Ovary (tissue), 9 donors: ENCODE measurements around the gene TOPBP1. TPM values are rescaled to one million over a fixed set of nuclear protein-coding genes. Genes with fewer than 3 reads are reported as not detected.

Experiments used
- DNase-seq, 5 donors: peaks; one replicate each; pipeline ENCODE4 v3.0.0-alpha.2; 2019 to 2020
- H3K27ac ChIP-seq, 2 donors: fragments of 200-600 bp; one replicate each; pipeline versions ENCODE4 v1.5.1 to v1.8.0; 2019 to 2022
- H3K27me3 ChIP-seq: fragments of 200-600 bp; one replicate; pipeline ENCODE4 v1.8.0; 2022
- H3K36me3 ChIP-seq: fragments of 200-600 bp; sonication (generic); one replicate; pipeline ENCODE4 v1.5.1; 2019
- H3K4me1 ChIP-seq: one replicate; pipeline ENCODE4 v1.8.1; 2013; ENCODE audit warnings: mild to moderate bottlenecking, moderate library complexity; ENCODE audit not compliant: insufficient read depth
- H3K4me3 ChIP-seq: fragments of 200-600 bp; sonication (generic); one replicate; pipeline ENCODE4 v1.5.1; 2017
- H3K9me3 ChIP-seq, 2 donors: fragments of 200-600 bp in 1 of 2; sonication (generic) in 1 of 2; one replicate each; pipeline versions ENCODE4 v1.5.1 to v1.8.1; 2013 to 2019; ENCODE audit warnings: mild to moderate bottlenecking in 1 of 2, moderate library complexity in 1 of 2
- EP300 ChIP-seq: sonication (generic); formaldehyde crosslinking; IDR thresholded peaks from one replicate; pipeline ENCODE4 v1.6.1; 2017; ENCODE audit warnings: antibody characterized with exemption
- POLR2A ChIP-seq: fragments of 450-650 bp; IDR thresholded peaks from one replicate; pipeline ENCODE4 v1.6.1; 2017; ENCODE audit warnings: antibody characterized with exemption, mild to moderate bottlenecking, moderate library complexity
- WGBS, 3 donors: extraction: QIAGEN DNeasy Blood & Tissue Kit in 1 of 3; methylation state at CpG; one replicate each; pipeline versions ENCODE4 v1.1.5 to v1.1.7; 2013 to 2017; 5-methylcytosine and 5-hydroxymethylcytosine counted together
- intact Hi-C, 4 donors: fragments of 100-400 bp; cut with DNase I; formaldehyde crosslinking; loops; one replicate each; pipeline versions ENCODE4 v1.11.0 to v1.15.1; 2022 to 2023
- polyA plus RNA-seq, 2 donors: library from polyadenylated mRNA; stranded (reverse); fragments of 200-250 nt in 1 of 2; fragments of 350-450 nt in 1 of 2; fragmentation: Illumina TruSeq in 1 of 2; extraction: RNeasy Lipid Tissue Mini Kit (QIAGEN cat#74804) in 1 of 2; gene quantifications; one replicate each; pipeline ENCODE4 v1.2.3, GENCODE V29; 2013 to 2014
- total RNA-seq, 7 donors: library from RNA; depleted of rRNA in 2 of 7; stranded (reverse); fragments of >200 nt in 2 of 7; fragmentation: NEBNext Ultra II Directional in 3 of 7; extraction: Animal tissue kit (Norgen Biotek cat#: 25700) in 3 of 7; gene quantifications; one replicate each; pipeline versions ENCODE4 v1.1.0 to v1.2.4, GENCODE V29; 2016 to 2023
- TF ChIP-seq, protein P1 (sequence below), 3 donors: fragments of 450-650 bp in 2 of 3; fragments of 200-600 bp in 1 of 3; IDR thresholded peaks; one replicate each; pipeline versions ENCODE4 v1.5.1 to v1.8.0; 2016 to 2022; ENCODE audit warnings: antibody characterized with exemption in 3 of 3, mild to moderate bottlenecking in 1 of 3
- donor health status: DM: no; HTN: no; CAD: no; lungs with moderate emphysema.
- donor health status: DM: no; HTN: no; CAD: no.
- donor health status: Bipolar disorder and iron deficiency.
- donor health status: DM: yes; HTN: yes; CAD: no.
- donor health status: DM: no; HTN: no; CAD: no.
- donor health status: DM: yes; HTN: yes; CAD: no.

The TOPBP1 gene
- total and polyA plus RNA-seq, 9 donors = 9.1 to 21.0 (median 13.4) TPM

GRCh38 chr3:133699467-133699866 lies 37.7 kb upstream of the TOPBP1 start:
- TF ChIP-seq POLR2A (no peak), EP300 (no peak)
- TF ChIP-seq, protein P1, sequence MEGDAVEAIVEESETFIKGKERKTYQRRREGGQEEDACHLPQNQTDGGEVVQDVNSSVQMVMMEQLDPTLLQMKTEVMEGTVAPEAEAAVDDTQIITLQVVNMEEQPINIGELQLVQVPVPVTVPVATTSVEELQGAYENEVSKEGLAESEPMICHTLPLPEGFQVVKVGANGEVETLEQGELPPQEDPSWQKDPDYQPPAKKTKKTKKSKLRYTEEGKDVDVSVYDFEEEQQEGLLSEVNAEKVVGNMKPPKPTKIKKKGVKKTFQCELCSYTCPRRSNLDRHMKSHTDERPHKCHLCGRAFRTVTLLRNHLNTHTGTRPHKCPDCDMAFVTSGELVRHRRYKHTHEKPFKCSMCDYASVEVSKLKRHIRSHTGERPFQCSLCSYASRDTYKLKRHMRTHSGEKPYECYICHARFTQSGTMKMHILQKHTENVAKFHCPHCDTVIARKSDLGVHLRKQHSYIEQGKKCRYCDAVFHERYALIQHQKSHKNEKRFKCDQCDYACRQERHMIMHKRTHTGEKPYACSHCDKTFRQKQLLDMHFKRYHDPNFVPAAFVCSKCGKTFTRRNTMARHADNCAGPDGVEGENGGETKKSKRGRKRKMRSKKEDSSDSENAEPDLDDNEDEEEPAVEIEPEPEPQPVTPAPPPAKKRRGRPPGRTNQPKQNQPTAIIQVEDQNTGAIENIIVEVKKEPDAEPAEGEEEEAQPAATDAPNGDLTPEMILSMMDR (IDR thresholded peaks at IDR 0.05) = no peak
- H3K4me1 ChIP-seq = no peaks in the 10 kb centered on the region
- intact Hi-C loops = no loop called here
- no peaks in the 10 kb centered on the region for H3K27me3 ChIP-seq
- no peaks in the 10 kb centered on the region for H3K36me3 ChIP-seq
- 71 to 80% (median 80%) methylated on average over 2 of the region's 2 CpGs for WGBS, 3 donors
- H3K9me3 ChIP-seq = no peaks in the 10 kb centered on the region
- no peak overlapping the region for H3K27ac ChIP-seq
- H3K4me3 ChIP-seq = no peak overlapping the region
- DNase-seq = no peak

DNA sequence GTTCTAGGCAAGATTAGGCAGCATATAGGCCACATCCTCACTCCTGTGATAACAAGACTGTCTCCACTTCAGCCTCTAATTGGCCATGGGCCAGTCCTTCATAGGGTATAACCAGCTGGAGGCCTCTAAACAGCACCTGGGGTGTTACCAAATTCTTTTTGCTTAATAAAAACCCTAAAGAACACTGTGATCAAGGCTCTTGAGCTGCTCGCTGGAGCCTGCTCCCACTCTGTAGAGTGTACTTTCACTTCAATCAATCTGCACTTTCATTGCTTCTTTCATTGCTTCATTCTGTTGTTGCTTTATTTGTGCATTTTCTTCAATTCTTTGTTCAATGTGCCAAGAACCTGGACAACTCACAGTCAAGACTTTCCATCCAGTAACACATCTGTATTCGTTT lies 36.2 kb upstream of the TOPBP1 start:
- DNase-seq = no peak

DNA sequence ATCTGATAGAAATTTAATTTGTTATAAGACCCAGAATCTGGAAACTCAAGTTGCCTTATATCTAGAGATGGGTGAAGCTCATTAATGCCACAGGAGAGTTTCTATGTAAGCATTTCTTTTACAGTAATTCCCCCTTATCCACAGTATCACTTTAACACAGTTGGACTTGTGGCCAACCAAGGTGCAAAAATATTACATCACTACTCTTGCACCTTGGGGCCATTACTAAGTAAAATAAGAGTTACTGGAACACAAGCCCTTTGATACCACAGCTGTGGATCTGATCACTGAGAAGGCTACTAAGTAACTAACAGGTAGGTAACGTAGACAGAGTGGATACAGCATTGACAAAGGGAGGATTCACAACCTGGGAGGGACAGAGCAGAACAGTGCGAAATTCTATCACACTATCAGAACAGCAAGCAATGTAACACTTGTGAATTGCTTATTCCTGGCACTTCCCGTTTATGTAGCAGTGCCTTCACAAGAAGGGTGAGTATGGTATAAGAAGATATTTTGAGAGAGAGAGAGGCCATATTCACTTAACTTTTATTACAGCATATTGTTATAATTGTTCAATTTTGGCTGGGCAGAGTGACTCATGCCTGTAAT lies 33.9 kb upstream of the TOPBP1 start:
- H3K27ac ChIP-seq = no peak overlapping the region
- H3K27me3 ChIP-seq = no peaks in the 10 kb centered on the region
- H3K9me3 ChIP-seq = no peaks in the 10 kb centered on the region
- H3K4me3 ChIP-seq = no peak overlapping the region
- DNase-seq = no peak
- TF ChIP-seq POLR2A = no peak
- TF ChIP-seq EP300 = no peak
- TF ChIP-seq, protein P1 (IDR thresholded peaks at IDR 0.05) = no peak
- intact Hi-C loops = no loop called here
- H3K36me3 ChIP-seq = no peaks in the 10 kb centered on the region
- H3K4me1 ChIP-seq = no peaks in the 10 kb centered on the region
- WGBS, 3 donors = 84 to 87% (median 87%) methylated on average over 3 of the region's 3 CpGs

More for the DNA sequence above, 36.2 kb upstream of the TOPBP1 start:
- TF ChIP-seq, protein P1 (IDR thresholded peaks at IDR 0.05) = no peak
- TF ChIP-seq POLR2A (no peak), EP300 (no peak)
- Histone ChIP-seq H3K4me1 (no peaks in the 10 kb centered on the region), H3K4me3 (no peak overlapping the region), H3K27me3 (no peaks in the 10 kb centered on the region), H3K27ac (no peak overlapping the region), H3K9me3 (no peaks in the 10 kb centered on the region), H3K36me3 (no peaks in the 10 kb centered on the region)
- 76 to 82% (median 78%) methylated on average over 2 of the region's 2 CpGs for WGBS, 3 donors
- intact Hi-C loops = no loop called here

DNA sequence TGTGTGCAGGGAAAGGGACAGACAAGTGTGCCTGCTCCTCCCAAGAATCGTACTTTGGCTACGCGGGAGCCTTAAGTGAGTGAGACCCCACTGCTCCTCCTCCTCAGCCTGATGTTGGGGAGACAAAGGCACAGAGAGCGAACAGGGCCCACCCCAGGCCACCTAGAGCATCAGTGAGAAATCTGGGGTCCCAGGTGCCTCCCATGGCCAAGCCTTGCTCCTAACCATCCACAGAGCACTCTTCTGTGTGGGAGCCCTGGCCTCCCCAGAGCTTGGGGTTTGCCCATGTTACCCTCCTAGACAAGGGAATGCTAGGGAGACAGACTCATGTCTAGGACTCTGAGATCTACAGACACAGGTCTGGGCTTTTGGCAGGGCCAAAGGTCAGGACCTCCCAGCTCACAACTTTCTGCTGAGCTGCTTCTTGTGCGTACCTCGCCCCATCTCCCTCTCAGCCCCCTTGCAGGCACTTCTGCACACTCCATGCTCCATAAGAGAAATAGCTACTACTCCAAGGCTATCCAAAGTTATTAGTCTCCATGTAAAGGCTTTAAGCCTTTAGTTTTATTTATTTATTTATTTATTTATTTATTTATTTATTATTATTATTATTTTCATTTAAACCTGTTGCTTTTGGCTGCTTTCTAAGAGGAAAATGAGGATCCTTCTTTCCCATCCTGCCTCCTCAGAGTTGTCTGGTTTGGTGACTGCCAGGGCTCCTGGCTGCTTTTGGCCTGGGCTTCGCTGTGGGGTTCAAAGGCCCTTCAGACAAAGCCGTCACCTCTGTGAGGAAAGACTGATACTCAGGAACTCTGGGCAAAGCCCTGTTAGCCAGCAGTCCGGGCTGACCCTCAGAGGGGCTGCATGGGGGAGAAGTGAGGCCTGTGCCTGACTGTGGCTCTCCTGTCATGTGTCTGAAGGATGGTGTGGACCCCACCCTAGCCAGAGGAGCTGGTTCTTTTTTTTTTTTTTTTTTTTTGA lies 32.8 kb upstream of the TOPBP1 start:
- Histone ChIP-seq H3K4me1 (no peaks in the 10 kb centered on the region), H3K36me3 (no peaks in the 10 kb centered on the region), H3K9me3 (no peaks in the 10 kb centered on the region), H3K27ac (no peak overlapping the region), H3K27me3 (no peaks in the 10 kb centered on the region), H3K4me3 (no peak overlapping the region)
- TF ChIP-seq POLR2A = no peak
- TF ChIP-seq, protein P1 (IDR thresholded peaks at IDR 0.05) = no peak
- no peak for TF ChIP-seq EP300
- WGBS, 3 donors = 92 to 95% (median 92%) methylated on average over 9 of the region's 9 CpGs
- intact Hi-C loops = no loop called here
- DNase-seq = no peak
